ENCODE results near the gene AK4. TPM values are rescaled to one million over a fixed set of nuclear protein-coding genes. Genes with fewer than 3 reads are reported as not detected.

Gene AK4
- total RNA-seq, 4 donors from 2014 or later: 39.6 to 72.7 (median 60.7) TPM

GRCh38 chr1:65146908-65147423 is 1.0 kb upstream of the AK4 start:
- H3K9me3 ChIP-seq: no peaks in the 10 kb centered on the region
- 0 to 15% methylated on average over 1 to 16 of the region's 20 CpGs for WGBS, 2 donors (ENCODE audit: low coverage in 1 of 2)
- ATAC-seq: no peak
- no peak for TF ChIP-seq POLR2AphosphoS5 (IDR thresholded peaks at IDR 0.05)
- no peak for TF ChIP-seq POLR2A (IDR thresholded peaks at IDR 0.05)
- no peak for TF ChIP-seq CTCF (IDR thresholded peaks at IDR 0.05)
- no peak for TF ChIP-seq EP300 (IDR thresholded peaks at IDR 0.05)
- H3K27me3 ChIP-seq: no peaks in the 10 kb centered on the region
- H3K27ac ChIP-seq: peak overlapping the region; percentile 29 to 94 (median 92)
- H3K4me3 ChIP-seq: peak overlapping the region; percentile 78 to 88
- no peaks in the 10 kb centered on the region for H3K36me3 ChIP-seq
- H3K4me1 ChIP-seq: peaks cover 0 to 41% (median 7%) of the 10 kb centered on the region in 3 donors

- 0% methylated on average over 6 of the region's 88 CpGs; no CpG with 5 or more reads in 1 of the 2 donors for WGBS, 2 donors (ENCODE audit: low coverage in 1 of 2)
- ATAC-seq: peak; percentile 64
- H3K27me3 ChIP-seq: no peaks in the 10 kb centered on the region
- no peaks in the 10 kb centered on the region for H3K36me3 ChIP-seq
- TF ChIP-seq POLR2A (IDR thresholded peaks at IDR 0.05) (no peak), CTCF (IDR thresholded peaks at IDR 0.05) (peak in 1 of 4 experiments; percentile 8), POLR2AphosphoS5 (IDR thresholded peaks at IDR 0.05) (peak; percentile 22), EP300 (IDR thresholded peaks at IDR 0.05) (no peak)
- peaks cover 0 to 41% (median 7%) of the 10 kb centered on the region in 3 donors for H3K4me1 ChIP-seq
- peak overlapping the region; percentile 78 to 88 for H3K4me3 ChIP-seq
- H3K9me3 ChIP-seq: no peaks in the 10 kb centered on the region
- H3K27ac ChIP-seq: peak overlapping the region; percentile 80 to 94 (median 92)
Observed at GRCh38 chr1:65147424-65148177, 402 bp upstream of the AK4 start.

- TF ChIP-seq EP300 (IDR thresholded peaks at IDR 0.05): no peak
- TF ChIP-seq POLR2A (IDR thresholded peaks at IDR 0.05): peak in 1 of 2 donors; percentile 21
- TF ChIP-seq CTCF (IDR thresholded peaks at IDR 0.05): peak in 1 of 4 experiments; percentile 14
- TF ChIP-seq POLR2AphosphoS5 (IDR thresholded peaks at IDR 0.05): peak; percentile 77
- H3K4me3 ChIP-seq: peak overlapping the region; percentile 78 to 88
- ATAC-seq: peak; percentile 72
- peak overlapping the region; percentile 80 to 94 (median 92) for H3K27ac ChIP-seq
- 50% methylated on average over 1 of the region's 73 CpGs; no CpG with 5 or more reads in 1 of the 2 donors for WGBS, 2 donors (ENCODE audit: low coverage in 1 of 2)
- H3K36me3 ChIP-seq: no peaks in the 10 kb centered on the region
- H3K4me1 ChIP-seq: peaks cover 0 to 48% (median 7%) of the 10 kb centered on the region in 3 donors
- no peaks in the 10 kb centered on the region for H3K9me3 ChIP-seq
- H3K27me3 ChIP-seq: no peaks in the 10 kb centered on the region
Observed at GRCh38 chr1:65148548-65149350, 746 bp downstream of the AK4 start.

- ATAC-seq: peak; percentile 1
- Histone ChIP-seq H3K36me3 (no peaks in the 10 kb centered on the region), H3K4me3 (peak overlapping the region; percentile 78 to 88), H3K4me1 (peaks cover 0 to 52% (median 7%) of the 10 kb centered on the region in 3 donors), H3K9me3 (no peaks in the 10 kb centered on the region), H3K27me3 (no peaks in the 10 kb centered on the region), H3K27ac (peak overlapping the region; percentile 80 to 94 (median 92))
- WGBS, 2 donors (ENCODE audit: low coverage in 1 of 2): 25 to 45% methylated on average over 7 to 14 of the region's 14 CpGs
- TF ChIP-seq POLR2A (IDR thresholded peaks at IDR 0.05) (no peak), EP300 (IDR thresholded peaks at IDR 0.05) (no peak), CTCF (IDR thresholded peaks at IDR 0.05) (no peak)
Observed at GRCh38 chr1:65149351-65150107, 1.5 kb downstream of the AK4 start.

All from gastroesophageal sphincter (tissue), 4 donors.